GM12878 (cell line): Measurements from ENCODE around the gene ACVR1B. TPM values are rescaled to one million over a fixed set of nuclear protein-coding genes. Genes with fewer than 3 reads are reported as not detected.

Experiments used
- ATAC-seq: fragments of 200-7000 bp; cut with Tn5 transposase; 3 replicates; pipeline ENCODE4 v1.9.1; 2020; ENCODE audit warnings: mild to moderate bottlenecking, moderate library complexity
- BruUV-seq: library from RNA; stranded (reverse); fragments of 400-500 nt; replicated peaks from 2 replicates; lab custom pipeline; 2021; lab: Mats Ljungman, UMichigan
- CTCF ChIA-PET: fragments of 300-600 bp; sonication (Branson Sonifier 250); formaldehyde crosslinking; extraction: SDS; loops from one replicate; lab custom pipeline; 2021; ENCODE audit warnings: inconsistent platforms; lab: Yijun Ruan, JAX
- POLR2A ChIA-PET: fragments of 350-600 bp; formaldehyde crosslinking; extraction: SDS; loops from one replicate; lab custom pipeline; 2021; ENCODE audit warnings: inconsistent platforms; lab: Charles Lee
- RAD21 ChIA-PET: fragments of 300-600 bp; sonication (Branson Sonifier 250); formaldehyde crosslinking; loops from one replicate; lab custom pipeline; 2023; ENCODE audit warnings: antibody characterized with exemption; ENCODE audit not compliant: unreplicated experiment; lab: Charles Lee
- SMC1A ChIA-PET: fragments of 300-600 bp; sonication (Branson Sonifier 250); formaldehyde crosslinking; loops from one replicate; lab custom pipeline; 2023; ENCODE audit not compliant: unreplicated experiment, uncharacterized antibody; lab: Charles Lee
- DNase-seq: peaks from one replicate; pipeline ENCODE4 v3.0.0-alpha.2; 2011; ENCODE audit warnings: low read depth, low spot score
- FAIRE-seq: peaks from 3 replicates; lab custom pipeline; 2011; peaks lifted over from hg19 to GRCh38; lab: Jason Lieb, UNC
- H2AFZ ChIP-seq: 2 replicates; pipeline ENCODE4 v1.6.0; 2011; ENCODE audit warnings: low read depth, low read length, control low read depth; ENCODE audit not compliant: control insufficient read depth
- H3K27ac ChIP-seq: 2 replicates; pipeline ENCODE4 v1.5.1; 2011; ENCODE audit warnings: control low read depth; ENCODE audit not compliant: control insufficient read depth, insufficient read depth
- H3K27me3 ChIP-seq, 2 experiments: replicated peaks in 1 of 2; 2 replicates each; pipeline versions ENCODE4 v1.6.0 to v1.6.1; 2011; ENCODE audit warnings: low read length in 1 of 2; ENCODE audit not compliant: control insufficient read depth in 2 of 2, insufficient read depth in 2 of 2
- H3K36me3 ChIP-seq, 2 experiments: 2 replicates each; pipeline ENCODE4 v1.5.1; 2011; ENCODE audit warnings: low read length in 1 of 2; ENCODE audit not compliant: control insufficient read depth in 2 of 2, insufficient read depth in 2 of 2
- H3K4me1 ChIP-seq: 2 replicates; pipeline ENCODE4 v1.6.1; 2011; ENCODE audit warnings: mild to moderate bottlenecking, low read length, moderate library complexity, mixed read lengths; ENCODE audit not compliant: control insufficient read depth, insufficient read depth
- H3K4me2 ChIP-seq: 2 replicates; pipeline ENCODE4 v1.6.0; 2011; ENCODE audit warnings: control low read depth; ENCODE audit not compliant: control insufficient read depth, insufficient read depth
- H3K4me3 ChIP-seq: fragments of 200-600 bp; sonication (generic); 2 replicates; pipeline ENCODE4 v1.5.1; 2016
- H3K79me2 ChIP-seq: 2 replicates; pipeline ENCODE4 v1.6.0; 2011; ENCODE audit warnings: low read length; ENCODE audit not compliant: control insufficient read depth, insufficient read depth
- H3K9ac ChIP-seq: 2 replicates; pipeline ENCODE4 v1.8.0; 2011; ENCODE audit warnings: low read length, control low read depth, mixed read lengths; ENCODE audit not compliant: control insufficient read depth, insufficient read depth
- H3K9me3 ChIP-seq: replicated peaks from 3 replicates; pipeline ENCODE4 v1.5.1; 2011; ENCODE audit warnings: mild to moderate bottlenecking, low read length; ENCODE audit not compliant: control insufficient read depth, insufficient read depth
- H4K20me1 ChIP-seq: 2 replicates; pipeline ENCODE4 v1.6.0; 2011; ENCODE audit not compliant: control insufficient read depth, insufficient read depth
- CTCF ChIP-seq, 3 experiments: IDR thresholded peaks in 2 of 3; conservative IDR thresholded peaks in 1 of 3; 2 replicates each; pipeline ENCODE4 v1.5.1; 2011; ENCODE audit warnings: low read depth in 3 of 3, low read length in 3 of 3, mild to moderate bottlenecking in 3 of 3, control low read depth in 2 of 3, moderate library complexity in 2 of 3, inconsistent platforms in 1 of 3, mixed read lengths in 1 of 3; ENCODE audit not compliant: control insufficient read depth in 2 of 3, insufficient read depth in 1 of 3; ENCODE audit errors: extremely low read depth in 1 of 3
- NR2C1 ChIP-seq: fragments of 450-650 bp; IDR thresholded peaks from 2 replicates; pipeline ENCODE4 v1.6.1; 2017; ENCODE audit warnings: antibody characterized with exemption, mild to moderate bottlenecking, moderate library complexity
- PML ChIP-seq: IDR thresholded peaks from 2 replicates; pipeline ENCODE4 v1.6.1; 2012; ENCODE audit warnings: low read length, inconsistent platforms
- REST ChIP-seq: IDR thresholded peaks from 2 replicates; pipeline ENCODE4 v1.6.1; 2012; ENCODE audit warnings: mild to moderate bottlenecking, low read depth, low read length
- SKIL ChIP-seq: fragments of 450-650 bp; IDR thresholded peaks from 2 replicates; pipeline ENCODE4 v1.6.1; 2017; ENCODE audit warnings: mild to moderate bottlenecking, low read depth, inconsistent platforms; ENCODE audit not compliant: poor library complexity, severe bottlenecking
- YBX1 ChIP-seq: fragments of 450-650 bp; IDR thresholded peaks from 2 replicates; pipeline ENCODE4 v1.6.1; 2016; ENCODE audit warnings: antibody characterized with exemption
- ZBTB4 ChIP-seq: fragments of 450-650 bp; formaldehyde crosslinking; IDR thresholded peaks from 2 replicates; pipeline ENCODE4 v1.4.0; 2022; ENCODE audit warnings: mild to moderate bottlenecking, moderate library complexity
- WGBS: methylation state at CpG from one replicate; pipeline ENCODE4 v1.1.6; 2016; ENCODE audit warnings: low lambda C conversion rate; ENCODE audit not compliant: insufficient replicate concordance, insufficient coverage; ENCODE audit errors: missing lambda C conversion rate; 5-methylcytosine and 5-hydroxymethylcytosine counted together
- in situ Hi-C: fragments of 300-500 bp; cut with MboI; formaldehyde crosslinking; loops from 9 replicates; pipeline ENCODE4 v1.14.3; 2018; ENCODE audit warnings: mixed read lengths
- intact Hi-C: fragments of 100-400 bp; cut with micrococcal nuclease; formaldehyde crosslinking; loops from one replicate; pipeline ENCODE4 v1.14.2; 2022; ENCODE audit not compliant: unreplicated experiment
- polyA plus RNA-seq, 11 experiments: library from polyadenylated mRNA; depleted of rRNA in 4 of 11; unstranded in 6 of 11; stranded (reverse) in 5 of 11; fragments of >200 nt; fragmentation: Nextera tagmentation in 4 of 11; fragmentation: Illumina TruSeq in 1 of 11; extraction: Ambion mirVana in 4 of 11; extraction: Trizol in 1 of 11; gene quantifications; 1 replicate in 1 of 11; 2 replicates in 10 of 11; pipeline versions ENCODE4 v1.2.1 to v1.2.3, GENCODE V29; 2011 to 2016; ENCODE audit warnings: inconsistent platforms in 2 of 11, missing spikeins in 2 of 11, low read depth in 1 of 11
- total RNA-seq, 4 experiments: library from RNA; depleted of rRNA in 3 of 4; stranded (reverse); fragments of >200 nt in 3 of 4; fragmentation: Illumina TruSeq in 1 of 4; extraction: Trizol in 1 of 4; gene quantifications; 2 replicates each; pipeline versions ENCODE4 v1.2.1 to v1.2.3, GENCODE V29; 2013 to 2021

Gene ACVR1B
- total and polyA plus RNA-seq, 10 of the 15 experiments (the other 5 are each of a cell fraction or from before 2014, with no cell fraction given): 0.02 to 0.69 (median 0.16) TPM; not detected in 2

- TF ChIP-seq SKIL (no peak), YBX1 (no peak), CTCF (IDR thresholded peaks at IDR 0.05 in 2 of 3, conservative IDR thresholded peaks at IDR 0.05 in 1 of 3; ENCODE audit: control insufficient read depth in 2 of 3, extremely low read depth in 1 of 3, insufficient read depth in 1 of 3, low read depth in 3 of 3, low read length in 3 of 3) (no peak), NR2C1 (no peak)
Observed at GRCh38 chr12:52009081-52009751, 57.7 kb downstream of the ACVR1B start (continued).

- WGBS: 47% methylated on average over 10 of the region's 11 CpGs
- DNase-seq: no peak
- ChIA-PET RAD21 (interaction anchor here (0.5 to 2.1 kb wide), 4 partner anchors 12 to 273 kb away, joined by 3 to 10 read pairs (median 5); no protein-coding TSS in a partner anchor), CTCF (interaction anchor here (1.5 to 11.3 kb wide), 3 partner anchors 12 to 111 kb away, joined by 3 to 412 read pairs (median 5); no protein-coding TSS in a partner anchor), SMC1A (interaction anchor here (1.0 to 2.4 kb wide), 2 partner anchors 12 to 15 kb away, joined by 3 to 10 read pairs; no protein-coding TSS in a partner anchor), POLR2A (interaction anchor here (0.6 to 1.9 kb wide), 4 partner anchors 10 to 570 kb away, joined by 3 to 5 read pairs (median 4); no protein-coding TSS in a partner anchor)
- H3K4me1 ChIP-seq: peaks cover 11% of the 10 kb centered on the region
- peaks cover 9 to 20% of the 10 kb centered on the region in 2 experiments; a peak in 3 of 4 replicates for H3K27me3 ChIP-seq
- no peak for ATAC-seq
- no peaks in the 10 kb centered on the region for H3K36me3 ChIP-seq
- no peak for FAIRE-seq
- intact Hi-C loops (no loop called here), in situ Hi-C loops (no loop called here)
- no peak overlapping the region for H2AFZ ChIP-seq
- H3K4me2 ChIP-seq: no peak overlapping the region
- no peak overlapping the region for H3K27ac ChIP-seq
- no TSS peak for BruUV-seq
- no peak overlapping the region for H3K4me3 ChIP-seq
- no peak overlapping the region for H3K9ac ChIP-seq
- no peaks in the 10 kb centered on the region for H4K20me1 ChIP-seq
- no peaks in the 10 kb centered on the region for H3K9me3 ChIP-seq
- H3K79me2 ChIP-seq: no peaks in the 10 kb centered on the region
- TF ChIP-seq PML (no peak), REST (no peak), ZBTB4 (no peak)
Observed at GRCh38 chr12:52010152-52010622, 58.7 kb downstream of the ACVR1B start.
